Measurements from ENCODE around the gene EQTN.
"Not testable (repeated sequence)": the region's sequence is repeated elsewhere in the genome, so short reads cannot be mapped to it uniquely, and the experiment has no call there.

The EQTN gene

DNA sequence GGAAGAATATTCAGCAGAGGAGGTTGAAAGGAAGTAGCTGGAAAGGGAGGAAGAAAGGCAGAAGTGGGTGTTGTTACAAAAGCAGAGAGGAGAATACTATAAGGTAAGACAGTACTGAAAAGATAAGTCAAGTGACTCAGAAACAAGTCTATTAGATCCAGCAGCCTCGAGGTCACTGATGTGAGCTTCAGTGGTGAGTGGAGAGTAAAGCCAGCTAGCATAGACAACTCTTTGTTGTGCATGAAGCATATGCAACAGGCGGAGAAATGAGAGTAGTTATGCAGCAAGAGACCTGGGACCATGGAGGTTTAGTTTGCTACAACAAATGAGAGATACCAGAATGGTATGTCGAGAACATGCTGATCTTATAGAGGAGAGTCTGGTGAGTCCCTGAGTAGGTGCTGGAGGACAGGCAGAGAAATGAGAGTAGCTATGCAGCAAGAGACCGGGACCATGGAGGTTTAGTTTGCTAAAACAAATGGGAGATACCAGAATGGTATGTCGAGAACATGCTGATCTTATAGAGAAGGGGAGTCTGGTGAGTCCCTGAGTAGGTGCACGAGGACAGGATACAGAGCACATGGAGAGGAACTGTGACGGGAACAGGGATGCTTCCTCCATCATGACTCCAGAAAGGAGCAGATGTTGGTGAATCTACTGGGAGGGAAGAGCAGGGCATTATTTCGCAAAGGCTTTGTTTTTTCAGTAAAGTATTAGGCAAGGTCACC, 36.0 kb downstream of the EQTN start:
- 0 out of 2 replicates have a peak, but pooled peaks cover 5% of the 10 kb centered on the region for H3K4me1 ChIP-seq (ENCODE audit: insufficient read depth, low read length)
- no peak overlapping the region for H3K9ac ChIP-seq (ENCODE audit: low read depth, low read length)
- H3K9me3 ChIP-seq (ENCODE audit: insufficient read depth, low read depth, low read length): no peaks in the 10 kb centered on the region
- no peak overlapping the region for H3K4me3 ChIP-seq (ENCODE audit: low read length)
- no peak overlapping the region for H3K27ac ChIP-seq (ENCODE audit: low read length)
- H3K27me3 ChIP-seq (ENCODE audit: insufficient read depth, low read length): no peaks in the 10 kb centered on the region
- no peaks in the 10 kb centered on the region for H3K36me3 ChIP-seq (ENCODE audit: insufficient read depth, low read depth, low read length)

- Histone ChIP-seq H3K9ac (ENCODE audit: low read depth, low read length) (no peak overlapping the region), H3K4me1 (ENCODE audit: insufficient read depth, low read length) (0 out of 2 replicates have a peak, but pooled peaks cover 5% of the 10 kb centered on the region), H3K9me3 (ENCODE audit: insufficient read depth, low read depth, low read length) (no peaks in the 10 kb centered on the region), H3K27me3 (ENCODE audit: insufficient read depth, low read length) (no peaks in the 10 kb centered on the region), H3K27ac (ENCODE audit: low read length) (no peak overlapping the region), H3K4me3 (ENCODE audit: low read length) (no peak overlapping the region), H3K36me3 (ENCODE audit: insufficient read depth, low read depth, low read length) (no peaks in the 10 kb centered on the region)
These were observed 38.3 kb downstream of the EQTN start for GRCh38 chr9:27258662-27259061.

- Histone ChIP-seq H3K4me1 (ENCODE audit: insufficient read depth, low read length) (no peaks in the 10 kb centered on the region), H3K9me3 (ENCODE audit: insufficient read depth, low read depth, low read length) (no peaks in the 10 kb centered on the region), H3K27me3 (ENCODE audit: insufficient read depth, low read length) (no peaks in the 10 kb centered on the region), H3K4me3 (ENCODE audit: low read length) (no peak overlapping the region), H3K27ac (ENCODE audit: low read length) (no peak overlapping the region), H3K9ac (ENCODE audit: low read depth, low read length) (no peak overlapping the region), H3K36me3 (ENCODE audit: insufficient read depth, low read depth, low read length) (no peaks in the 10 kb centered on the region)
These were observed 48.2 kb downstream of the EQTN start for GRCh38 chr9:27248702-27249101.

DNA sequence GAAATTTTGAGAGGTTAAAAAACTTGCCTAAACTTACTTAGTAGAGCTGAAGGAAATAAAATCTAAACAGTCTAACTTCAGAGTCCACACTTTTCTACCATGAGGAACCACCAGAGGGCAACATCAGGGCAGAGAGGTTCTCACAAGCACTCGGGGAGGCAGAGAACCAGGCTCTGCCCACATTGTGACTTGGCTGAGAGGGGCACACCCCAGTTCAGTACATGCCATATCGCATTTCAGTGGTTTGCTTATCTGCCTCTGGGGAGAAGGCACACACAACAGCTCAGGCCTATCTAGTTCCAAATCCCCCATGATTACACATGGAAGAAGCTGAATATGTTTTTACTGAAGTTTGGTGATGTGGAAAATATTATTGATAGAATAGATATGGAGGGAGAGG, 49.2 kb downstream of the EQTN start:
- Histone ChIP-seq H3K9ac (ENCODE audit: low read depth, low read length) (no peak overlapping the region), H3K4me3 (ENCODE audit: low read length) (no peak overlapping the region), H3K9me3 (ENCODE audit: insufficient read depth, low read depth, low read length) (no peaks in the 10 kb centered on the region), H3K27ac (ENCODE audit: low read length) (no peak overlapping the region), H3K27me3 (ENCODE audit: insufficient read depth, low read length) (no peaks in the 10 kb centered on the region), H3K4me1 (ENCODE audit: insufficient read depth, low read length) (no peaks in the 10 kb centered on the region), H3K36me3 (ENCODE audit: insufficient read depth, low read depth, low read length) (no peaks in the 10 kb centered on the region)

GRCh38 chr9:27239648-27240047, 57.3 kb downstream of the EQTN start:
- not testable (repeated sequence) for H3K27ac ChIP-seq (ENCODE audit: low read length); H3K27me3 ChIP-seq (ENCODE audit: insufficient read depth, low read length); H3K4me3 ChIP-seq (ENCODE audit: low read length); H3K4me1 ChIP-seq (ENCODE audit: insufficient read depth, low read length); H3K9ac ChIP-seq (ENCODE audit: low read depth, low read length); H3K36me3 ChIP-seq (ENCODE audit: insufficient read depth, low read depth, low read length)
- H3K9me3 ChIP-seq (ENCODE audit: insufficient read depth, low read depth, low read length): peaks cover 27% of the 10 kb centered on the region

Measured in iPS-20b (cell line).